C4-2B (cell line): ENCODE measurements around the gene RPS6KA4.

Experiments
- CTCF ChIP-seq: fragments of 450-650 bp; conservative IDR thresholded peaks from 2 replicates; pipeline ENCODE4 v1.5.1; 2017; ENCODE audit warnings: mild to moderate bottlenecking
- ZFX ChIP-seq: fragments of 450-650 bp; IDR thresholded peaks from 2 replicates; pipeline ENCODE4 v1.6.1; 2017

DNA sequence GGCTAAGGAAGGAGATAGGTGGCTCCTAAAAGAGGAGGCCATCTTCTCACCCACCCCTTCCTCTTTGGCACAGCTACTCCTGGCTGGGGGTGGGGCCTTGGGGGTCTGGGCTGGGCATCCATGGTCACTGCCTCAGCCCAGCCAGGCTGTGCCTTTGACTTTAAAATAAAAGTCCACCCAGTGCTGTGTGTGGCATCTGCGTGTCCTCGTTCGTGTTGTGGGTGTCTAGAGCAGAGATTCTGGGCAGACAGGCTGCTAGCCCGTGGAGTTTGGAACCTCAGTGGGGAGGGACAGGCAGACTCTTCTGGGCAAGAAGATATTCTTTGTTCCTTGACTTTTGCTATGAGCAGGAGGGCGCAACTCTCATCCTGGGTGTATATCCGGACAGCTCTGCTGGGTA, 13.1 kb downstream of the RPS6KA4 start:
- no peak for TF ChIP-seq CTCF
- TF ChIP-seq ZFX, result no peak
